GM12878 (cell line): Measurements from ENCODE around the gene KCNMB2. TPM values are rescaled to one million over a fixed set of nuclear protein-coding genes. Genes with fewer than 3 reads are reported as not detected.

Source experiments
- ATAC-seq: fragments of 200-7000 bp; cut with Tn5 transposase; 3 replicates; pipeline ENCODE4 v1.9.1; 2020; ENCODE audit warnings: mild to moderate bottlenecking, moderate library complexity
- BruUV-seq: library from RNA; stranded (reverse); fragments of 400-500 nt; replicated peaks from 2 replicates; lab custom pipeline; 2021; lab: Mats Ljungman, UMichigan
- CTCF ChIA-PET: fragments of 300-600 bp; sonication (Branson Sonifier 250); formaldehyde crosslinking; extraction: SDS; loops from one replicate; lab custom pipeline; 2021; ENCODE audit warnings: inconsistent platforms; lab: Yijun Ruan, JAX
- POLR2A ChIA-PET: fragments of 350-600 bp; formaldehyde crosslinking; extraction: SDS; loops from one replicate; lab custom pipeline; 2021; ENCODE audit warnings: inconsistent platforms; lab: Charles Lee
- RAD21 ChIA-PET: fragments of 300-600 bp; sonication (Branson Sonifier 250); formaldehyde crosslinking; loops from one replicate; lab custom pipeline; 2023; ENCODE audit warnings: antibody characterized with exemption; ENCODE audit not compliant: unreplicated experiment; lab: Charles Lee
- SMC1A ChIA-PET: fragments of 300-600 bp; sonication (Branson Sonifier 250); formaldehyde crosslinking; loops from one replicate; lab custom pipeline; 2023; ENCODE audit not compliant: unreplicated experiment, uncharacterized antibody; lab: Charles Lee
- DNase-seq: peaks from one replicate; pipeline ENCODE4 v3.0.0-alpha.2; 2011; ENCODE audit warnings: low read depth, low spot score
- FAIRE-seq: peaks from 3 replicates; lab custom pipeline; 2011; peaks lifted over from hg19 to GRCh38; lab: Jason Lieb, UNC
- H2AFZ ChIP-seq: 2 replicates; pipeline ENCODE4 v1.6.0; 2011; ENCODE audit warnings: low read depth, low read length, control low read depth; ENCODE audit not compliant: control insufficient read depth
- H3K27ac ChIP-seq: 2 replicates; pipeline ENCODE4 v1.5.1; 2011; ENCODE audit warnings: control low read depth; ENCODE audit not compliant: control insufficient read depth, insufficient read depth
- H3K27me3 ChIP-seq, 2 experiments: replicated peaks in 1 of 2; 2 replicates each; pipeline versions ENCODE4 v1.6.0 to v1.6.1; 2011; ENCODE audit warnings: low read length in 1 of 2; ENCODE audit not compliant: control insufficient read depth in 2 of 2, insufficient read depth in 2 of 2
- H3K36me3 ChIP-seq, 2 experiments: 2 replicates each; pipeline ENCODE4 v1.5.1; 2011; ENCODE audit warnings: low read length in 1 of 2; ENCODE audit not compliant: control insufficient read depth in 2 of 2, insufficient read depth in 2 of 2
- H3K4me1 ChIP-seq: 2 replicates; pipeline ENCODE4 v1.6.1; 2011; ENCODE audit warnings: mild to moderate bottlenecking, low read length, moderate library complexity, mixed read lengths; ENCODE audit not compliant: control insufficient read depth, insufficient read depth
- H3K4me2 ChIP-seq: 2 replicates; pipeline ENCODE4 v1.6.0; 2011; ENCODE audit warnings: control low read depth; ENCODE audit not compliant: control insufficient read depth, insufficient read depth
- H3K4me3 ChIP-seq: fragments of 200-600 bp; sonication (generic); 2 replicates; pipeline ENCODE4 v1.5.1; 2016
- H3K79me2 ChIP-seq: 2 replicates; pipeline ENCODE4 v1.6.0; 2011; ENCODE audit warnings: low read length; ENCODE audit not compliant: control insufficient read depth, insufficient read depth
- H3K9ac ChIP-seq: 2 replicates; pipeline ENCODE4 v1.8.0; 2011; ENCODE audit warnings: low read length, control low read depth, mixed read lengths; ENCODE audit not compliant: control insufficient read depth, insufficient read depth
- H3K9me3 ChIP-seq: replicated peaks from 3 replicates; pipeline ENCODE4 v1.5.1; 2011; ENCODE audit warnings: mild to moderate bottlenecking, low read length; ENCODE audit not compliant: control insufficient read depth, insufficient read depth
- H4K20me1 ChIP-seq: 2 replicates; pipeline ENCODE4 v1.6.0; 2011; ENCODE audit not compliant: control insufficient read depth, insufficient read depth
- BRCA1 ChIP-seq: IDR thresholded peaks from 2 replicates; pipeline ENCODE4 v1.6.1; 2011; ENCODE audit warnings: low read depth, low read length, improper control_type of control experiment
- EED ChIP-seq: sonication (generic); IDR thresholded peaks from 2 replicates; pipeline ENCODE4 v1.6.1; 2016; ENCODE audit warnings: antibody characterized with exemption, low read depth
- EP300 ChIP-seq, 2 experiments: fragments of 150-350 bp in 1 of 2; IDR thresholded peaks; 2 replicates each; pipeline ENCODE4 v1.6.1; 2011 to 2012; ENCODE audit warnings: low read depth in 2 of 2, low read length in 2 of 2, borderline replicate concordance in 1 of 2, improper control_type of control experiment in 1 of 2, inconsistent platforms in 1 of 2; ENCODE audit not compliant: control insufficient read depth in 1 of 2
- HCFC1 ChIP-seq: fragments of 150-350 bp; IDR thresholded peaks from 2 replicates; pipeline ENCODE4 v1.6.1; 2014; ENCODE audit warnings: low read length
- KLF5 ChIP-seq: fragments of 450-650 bp; IDR thresholded peaks from 2 replicates; pipeline ENCODE4 v1.6.1; 2014; ENCODE audit warnings: mild to moderate bottlenecking; ENCODE audit not compliant: partially characterized antibody
- LARP7 ChIP-seq: fragments of 450-650 bp; IDR thresholded peaks from 2 replicates; pipeline ENCODE4 v1.6.1; 2017; ENCODE audit warnings: mild to moderate bottlenecking
- MEF2A ChIP-seq: IDR thresholded peaks from 2 replicates; pipeline ENCODE4 v1.6.1; 2011; ENCODE audit warnings: low read depth, mild to moderate bottlenecking, low read length, moderate library complexity; ENCODE audit not compliant: insufficient read depth
- NFXL1 ChIP-seq: fragments of 450-650 bp; IDR thresholded peaks from 2 replicates; pipeline ENCODE4 v1.6.1; 2017; ENCODE audit warnings: antibody characterized with exemption, mild to moderate bottlenecking, borderline replicate concordance
- RCOR1 ChIP-seq: conservative IDR thresholded peaks from 2 replicates; pipeline ENCODE4 v1.6.1; 2012; ENCODE audit warnings: low read depth, low read length, improper control_type of control experiment
- TCF12 ChIP-seq: IDR thresholded peaks from 2 replicates; pipeline ENCODE4 v1.6.1; 2011; ENCODE audit warnings: low read depth, mild to moderate bottlenecking, low read length
- ZNF207 ChIP-seq: fragments of 450-650 bp; IDR thresholded peaks from 2 replicates; pipeline ENCODE4 v1.6.1; 2014; ENCODE audit warnings: antibody characterized with exemption, mild to moderate bottlenecking, borderline replicate concordance
- WGBS: methylation state at CpG from one replicate; pipeline ENCODE4 v1.1.6; 2016; ENCODE audit warnings: low lambda C conversion rate; ENCODE audit not compliant: insufficient replicate concordance, insufficient coverage; ENCODE audit errors: missing lambda C conversion rate; 5-methylcytosine and 5-hydroxymethylcytosine counted together
- in situ Hi-C: fragments of 300-500 bp; cut with MboI; formaldehyde crosslinking; loops from 9 replicates; pipeline ENCODE4 v1.14.3; 2018; ENCODE audit warnings: mixed read lengths
- intact Hi-C: fragments of 100-400 bp; cut with micrococcal nuclease; formaldehyde crosslinking; loops from one replicate; pipeline ENCODE4 v1.14.2; 2022; ENCODE audit not compliant: unreplicated experiment
- polyA plus RNA-seq, 11 experiments: library from polyadenylated mRNA; depleted of rRNA in 4 of 11; unstranded in 6 of 11; stranded (reverse) in 5 of 11; fragments of >200 nt; fragmentation: Nextera tagmentation in 4 of 11; fragmentation: Illumina TruSeq in 1 of 11; extraction: Ambion mirVana in 4 of 11; extraction: Trizol in 1 of 11; gene quantifications; 1 replicate in 1 of 11; 2 replicates in 10 of 11; pipeline versions ENCODE4 v1.2.1 to v1.2.3, GENCODE V29; 2011 to 2016; ENCODE audit warnings: inconsistent platforms in 2 of 11, missing spikeins in 2 of 11, low read depth in 1 of 11
- total RNA-seq, 4 experiments: library from RNA; depleted of rRNA in 3 of 4; stranded (reverse); fragments of >200 nt in 3 of 4; fragmentation: Illumina TruSeq in 1 of 4; extraction: Trizol in 1 of 4; gene quantifications; 2 replicates each; pipeline versions ENCODE4 v1.2.1 to v1.2.3, GENCODE V29; 2013 to 2021
- TF ChIP-seq, protein P1 (sequence below), 3 experiments: IDR thresholded peaks in 2 of 3; conservative IDR thresholded peaks in 1 of 3; 2 replicates each; pipeline ENCODE4 v1.5.1; 2011; ENCODE audit warnings: low read depth in 3 of 3, low read length in 3 of 3, mild to moderate bottlenecking in 3 of 3, control low read depth in 2 of 3, moderate library complexity in 2 of 3, inconsistent platforms in 1 of 3, mixed read lengths in 1 of 3; ENCODE audit not compliant: control insufficient read depth in 2 of 3, insufficient read depth in 1 of 3; ENCODE audit errors: extremely low read depth in 1 of 3
- TF ChIP-seq, protein P2 (sequence below): fragments of 450-650 bp; IDR thresholded peaks from 2 replicates; pipeline ENCODE4 v1.6.1; 2017; ENCODE audit warnings: antibody characterized with exemption, mild to moderate bottlenecking, moderate library complexity

KCNMB2 gene
- total and polyA plus RNA-seq, 10 of the 15 experiments (the other 5 are each of a cell fraction or from before 2014, with no cell fraction given): 0.22 to 18.8 (median 11.0) TPM

DNA sequence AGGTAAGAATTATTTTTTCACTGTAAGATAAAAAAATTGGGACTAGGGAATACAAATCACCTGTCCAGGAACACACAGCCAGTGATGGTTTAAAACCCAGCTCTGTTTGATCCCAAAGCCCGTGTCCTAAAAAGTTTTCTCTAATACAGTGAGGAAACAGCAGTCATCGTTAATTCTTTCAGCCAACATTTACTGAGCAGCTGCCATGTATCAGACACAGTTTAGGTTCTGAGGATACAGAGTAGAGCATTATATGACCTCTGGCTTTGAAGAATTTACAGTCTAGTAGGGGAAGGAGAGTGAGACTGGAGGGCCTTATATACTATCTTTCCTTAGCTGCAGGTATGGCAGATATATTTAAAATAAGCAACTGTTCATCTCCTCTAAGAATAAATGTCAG, 82.7 kb downstream of the KCNMB2 start:
- in situ Hi-C loops: no loop called here
- FAIRE-seq (no peak), DNase-seq (no peak), ATAC-seq (no peak)
- RAD21 ChIA-PET: no interaction called here
- SMC1A ChIA-PET: no interaction called here
- no TSS peak for BruUV-seq
- H2AFZ ChIP-seq: peak overlapping the region; percentile 78
- no peaks in the 10 kb centered on the region for H3K27me3 ChIP-seq
- peaks cover 2% of the 10 kb centered on the region; the same call in 2 of the 3 replicates for H3K9me3 ChIP-seq
- WGBS: 24% methylated on average over 2 of the region's 2 CpGs
- no peaks in the 10 kb centered on the region; the same call in none of the 2 replicates for H3K79me2 ChIP-seq
- H3K4me1 ChIP-seq: no peaks in the 10 kb centered on the region
- POLR2A ChIA-PET: no interaction called here
- intact Hi-C loops: no loop called here
- no peaks in the 10 kb centered on the region for H3K36me3 ChIP-seq
- H4K20me1 ChIP-seq: no peaks in the 10 kb centered on the region
- H3K27ac ChIP-seq: no peak overlapping the region
- no peak overlapping the region for H3K4me3 ChIP-seq
- CTCF ChIA-PET: no interaction called here
- no peak overlapping the region for H3K9ac ChIP-seq
- no peak for TF ChIP-seq EP300 (IDR thresholded peaks at IDR 0.05; ENCODE audit: borderline replicate concordance in 1 of 2, control insufficient read depth in 1 of 2, low read depth in 2 of 2, low read length in 2 of 2)
- no peak for TF ChIP-seq ZNF207
- no peak for TF ChIP-seq BRCA1
- no peak for TF ChIP-seq MEF2A
- TF ChIP-seq, protein P1, sequence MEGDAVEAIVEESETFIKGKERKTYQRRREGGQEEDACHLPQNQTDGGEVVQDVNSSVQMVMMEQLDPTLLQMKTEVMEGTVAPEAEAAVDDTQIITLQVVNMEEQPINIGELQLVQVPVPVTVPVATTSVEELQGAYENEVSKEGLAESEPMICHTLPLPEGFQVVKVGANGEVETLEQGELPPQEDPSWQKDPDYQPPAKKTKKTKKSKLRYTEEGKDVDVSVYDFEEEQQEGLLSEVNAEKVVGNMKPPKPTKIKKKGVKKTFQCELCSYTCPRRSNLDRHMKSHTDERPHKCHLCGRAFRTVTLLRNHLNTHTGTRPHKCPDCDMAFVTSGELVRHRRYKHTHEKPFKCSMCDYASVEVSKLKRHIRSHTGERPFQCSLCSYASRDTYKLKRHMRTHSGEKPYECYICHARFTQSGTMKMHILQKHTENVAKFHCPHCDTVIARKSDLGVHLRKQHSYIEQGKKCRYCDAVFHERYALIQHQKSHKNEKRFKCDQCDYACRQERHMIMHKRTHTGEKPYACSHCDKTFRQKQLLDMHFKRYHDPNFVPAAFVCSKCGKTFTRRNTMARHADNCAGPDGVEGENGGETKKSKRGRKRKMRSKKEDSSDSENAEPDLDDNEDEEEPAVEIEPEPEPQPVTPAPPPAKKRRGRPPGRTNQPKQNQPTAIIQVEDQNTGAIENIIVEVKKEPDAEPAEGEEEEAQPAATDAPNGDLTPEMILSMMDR (IDR thresholded peaks at IDR 0.05 in 2 of 3, conservative IDR thresholded peaks at IDR 0.05 in 1 of 3; ENCODE audit: control insufficient read depth in 2 of 3, extremely low read depth in 1 of 3, insufficient read depth in 1 of 3, low read depth in 3 of 3, low read length in 3 of 3): no peak
- no peak for TF ChIP-seq RCOR1
- no peak for TF ChIP-seq TCF12
- TF ChIP-seq, protein P2, sequence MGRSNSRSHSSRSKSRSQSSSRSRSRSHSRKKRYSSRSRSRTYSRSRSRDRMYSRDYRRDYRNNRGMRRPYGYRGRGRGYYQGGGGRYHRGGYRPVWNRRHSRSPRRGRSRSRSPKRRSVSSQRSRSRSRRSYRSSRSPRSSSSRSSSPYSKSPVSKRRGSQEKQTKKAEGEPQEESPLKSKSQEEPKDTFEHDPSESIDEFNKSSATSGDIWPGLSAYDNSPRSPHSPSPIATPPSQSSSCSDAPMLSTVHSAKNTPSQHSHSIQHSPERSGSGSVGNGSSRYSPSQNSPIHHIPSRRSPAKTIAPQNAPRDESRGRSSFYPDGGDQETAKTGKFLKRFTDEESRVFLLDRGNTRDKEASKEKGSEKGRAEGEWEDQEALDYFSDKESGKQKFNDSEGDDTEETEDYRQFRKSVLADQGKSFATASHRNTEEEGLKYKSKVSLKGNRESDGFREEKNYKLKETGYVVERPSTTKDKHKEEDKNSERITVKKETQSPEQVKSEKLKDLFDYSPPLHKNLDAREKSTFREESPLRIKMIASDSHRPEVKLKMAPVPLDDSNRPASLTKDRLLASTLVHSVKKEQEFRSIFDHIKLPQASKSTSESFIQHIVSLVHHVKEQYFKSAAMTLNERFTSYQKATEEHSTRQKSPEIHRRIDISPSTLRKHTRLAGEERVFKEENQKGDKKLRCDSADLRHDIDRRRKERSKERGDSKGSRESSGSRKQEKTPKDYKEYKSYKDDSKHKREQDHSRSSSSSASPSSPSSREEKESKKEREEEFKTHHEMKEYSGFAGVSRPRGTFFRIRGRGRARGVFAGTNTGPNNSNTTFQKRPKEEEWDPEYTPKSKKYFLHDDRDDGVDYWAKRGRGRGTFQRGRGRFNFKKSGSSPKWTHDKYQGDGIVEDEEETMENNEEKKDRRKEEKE: no peak
- TF ChIP-seq HCFC1: no peak
- no peak for TF ChIP-seq EED
- TF ChIP-seq NFXL1: no peak
- no peak for TF ChIP-seq KLF5
- no peak for TF ChIP-seq LARP7
- TF ChIP-seq, all 136 proteins: peak for 0
- no peak overlapping the region for H3K4me2 ChIP-seq
